OCI-LY7 (cell line): ENCODE data around the gene LCN6. TPM values are rescaled to one million over a fixed set of nuclear protein-coding genes. Genes with fewer than 3 reads are reported as not detected.

ENCODE experiments used
- BruUV-seq: library from RNA; stranded (reverse); fragments of 400-500 nt; replicated peaks from 2 replicates; lab custom pipeline; 2021; lab: Mats Ljungman, UMichigan
- CTCF ChIA-PET: fragments of 300-600 bp; sonication (Branson Sonifier 250); formaldehyde crosslinking; loops from one replicate; lab custom pipeline; 2022; ENCODE audit warnings: antibody characterized with exemption; ENCODE audit not compliant: unreplicated experiment; lab: Charles Lee
- POLR2A ChIA-PET: fragments of 300-600 bp; sonication (Branson Sonifier 250); formaldehyde crosslinking; loops from one replicate; lab custom pipeline; 2022; ENCODE audit warnings: antibody characterized with exemption; lab: Charles Lee
- DNase-seq: peaks from one replicate; pipeline ENCODE4 v3.0.0-alpha.2; 2015; ENCODE audit warnings: low spot score
- H2AFZ ChIP-seq: fragments of 200-600 bp; sonication (generic), shearing (Covaris generic); 2 replicates; pipeline ENCODE4 v1.6.1; 2014; ENCODE audit warnings: mild to moderate bottlenecking, antibody characterized with exemption, low read length, moderate library complexity
- H3K27ac ChIP-seq: fragments of 200-600 bp; sonication (generic); 2 replicates; pipeline ENCODE4 v1.5.1; 2014; ENCODE audit warnings: mixed run types, low read depth, mild to moderate bottlenecking, moderate library complexity, low read length, inconsistent platforms; ENCODE audit not compliant: poor library complexity, severe bottlenecking
- H3K36me3 ChIP-seq: fragments of 200-600 bp; sonication (generic); 2 replicates; pipeline ENCODE4 v1.6.1; 2014; ENCODE audit warnings: mild to moderate bottlenecking, antibody characterized with exemption, low read length, moderate library complexity, mixed read lengths; ENCODE audit not compliant: insufficient read depth
- H3K4me1 ChIP-seq: fragments of 200-600 bp; sonication (generic); 2 replicates; pipeline ENCODE4 v1.5.1; 2014; ENCODE audit warnings: mild to moderate bottlenecking, low read length; ENCODE audit not compliant: insufficient read depth, poor library complexity, severe bottlenecking
- H3K4me2 ChIP-seq: fragments of 200-600 bp; sonication (generic); 2 replicates; pipeline ENCODE4 v1.6.1; 2014; ENCODE audit warnings: mild to moderate bottlenecking, low read length
- H3K4me3 ChIP-seq: fragments of 200-600 bp; sonication (generic); 2 replicates; pipeline ENCODE4 v1.5.1; 2014; ENCODE audit warnings: mild to moderate bottlenecking, low read depth, low read length; ENCODE audit not compliant: poor library complexity, severe bottlenecking
- H3K79me2 ChIP-seq: fragments of 200-600 bp; sonication (generic); 2 replicates; pipeline ENCODE4 v1.6.1; 2016; ENCODE audit warnings: low read depth, mild to moderate bottlenecking, low read length, moderate library complexity, mixed read lengths; ENCODE audit not compliant: insufficient read depth
- H3K9me2 ChIP-seq: fragments of 200-600 bp; sonication (generic); 2 replicates; pipeline ENCODE4 v1.6.1; 2016; ENCODE audit warnings: mild to moderate bottlenecking, low read length, mixed read lengths; ENCODE audit not compliant: insufficient read depth
- H3K9me3 ChIP-seq: fragments of 200-600 bp; sonication (generic); 2 replicates; pipeline ENCODE4 v1.6.1; 2014; ENCODE audit warnings: mild to moderate bottlenecking, mixed run types, low read length, mixed read lengths
- H4K20me1 ChIP-seq: fragments of 200-600 bp; sonication (generic); 2 replicates; pipeline ENCODE4 v1.6.1; 2014; ENCODE audit warnings: mild to moderate bottlenecking, antibody characterized with exemption, low read length, moderate library complexity, mixed read lengths; ENCODE audit not compliant: insufficient read depth
- EZH2phosphoT487 ChIP-seq: fragments of 200-600 bp; sonication (generic); IDR thresholded peaks from 2 replicates; pipeline ENCODE4 v1.6.1; 2018; ENCODE audit warnings: low read depth, borderline replicate concordance, mild to moderate bottlenecking, mixed run types, antibody characterized with exemption, low read length, moderate library complexity, mixed read lengths
- intact Hi-C: fragments of 100-400 bp; cut with micrococcal nuclease; formaldehyde crosslinking; loops from one replicate; pipeline ENCODE4 v1.10.0; 2022; ENCODE audit not compliant: unreplicated experiment
- total RNA-seq, 2 experiments: library from RNA; depleted of rRNA in 1 of 2; stranded (reverse); fragments of >200 nt in 1 of 2; shearing (Covaris generic) in 1 of 2; gene quantifications; 2 replicates each; pipeline ENCODE4 v1.2.3, GENCODE V29; 2014 to 2022
- TF ChIP-seq, protein P1 (sequence below): fragments of 200-600 bp; sonication (generic); conservative IDR thresholded peaks from 2 replicates; pipeline ENCODE4 v1.5.1; 2014; ENCODE audit warnings: mild to moderate bottlenecking, antibody characterized with exemption, low read length, moderate library complexity, mixed read lengths

Gene LCN6
- total RNA-seq, 2 experiments from 2014 or later, result not detected

DNA sequence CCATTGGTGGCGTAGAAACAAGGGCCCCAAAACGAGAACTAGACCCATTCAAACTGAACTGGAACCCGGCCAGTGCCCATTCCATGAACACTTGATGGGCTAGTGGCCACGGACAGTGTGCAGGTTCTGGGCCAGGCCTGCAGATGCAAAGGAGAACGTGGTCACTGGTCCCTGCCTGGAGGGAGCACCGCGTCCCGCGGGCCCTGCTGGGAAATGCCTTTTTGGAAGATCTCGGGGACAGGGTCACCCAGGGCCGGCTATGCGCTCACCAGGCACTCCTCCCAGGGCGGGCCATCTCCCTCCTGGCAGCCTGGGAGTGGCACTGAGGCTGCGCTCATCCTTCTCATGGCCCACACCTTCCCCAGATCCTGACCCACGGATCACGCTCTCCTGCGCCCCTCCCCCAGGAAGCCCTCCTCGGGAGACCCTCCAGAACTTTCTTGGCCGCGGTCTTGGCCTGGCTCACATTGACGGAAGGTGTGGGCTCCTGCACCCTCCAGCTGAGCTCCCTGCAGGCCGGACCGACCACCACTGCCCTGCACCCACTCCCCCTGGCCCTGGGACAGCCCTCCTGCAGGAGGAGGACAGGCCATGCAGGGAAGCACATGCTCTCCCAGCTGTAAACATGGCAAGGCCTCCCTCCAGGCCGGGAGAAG, 38.7 kb downstream of the LCN6 start:
- ChIA-PET CTCF (no interaction called here), POLR2A (interaction anchor here (0.5 kb wide), 1 partner anchor 163 kb away, joined by 4 read pairs; no protein-coding TSS in a partner anchor)
- H3K36me3 ChIP-seq, result no peaks in the 10 kb centered on the region
- H3K4me2 ChIP-seq, result no peak overlapping the region
- DNase-seq, result no peak
- intact Hi-C loops, result no loop called here
- no peak overlapping the region for H3K27ac ChIP-seq
- H4K20me1 ChIP-seq, result no peaks in the 10 kb centered on the region
- H3K4me1 ChIP-seq, result peaks cover 9% of the 10 kb centered on the region
- no peaks in the 10 kb centered on the region for H3K9me2 ChIP-seq
- no peaks in the 10 kb centered on the region for H3K9me3 ChIP-seq
- no peak overlapping the region for H3K4me3 ChIP-seq
- no TSS peak for BruUV-seq
- TF ChIP-seq, protein P1, sequence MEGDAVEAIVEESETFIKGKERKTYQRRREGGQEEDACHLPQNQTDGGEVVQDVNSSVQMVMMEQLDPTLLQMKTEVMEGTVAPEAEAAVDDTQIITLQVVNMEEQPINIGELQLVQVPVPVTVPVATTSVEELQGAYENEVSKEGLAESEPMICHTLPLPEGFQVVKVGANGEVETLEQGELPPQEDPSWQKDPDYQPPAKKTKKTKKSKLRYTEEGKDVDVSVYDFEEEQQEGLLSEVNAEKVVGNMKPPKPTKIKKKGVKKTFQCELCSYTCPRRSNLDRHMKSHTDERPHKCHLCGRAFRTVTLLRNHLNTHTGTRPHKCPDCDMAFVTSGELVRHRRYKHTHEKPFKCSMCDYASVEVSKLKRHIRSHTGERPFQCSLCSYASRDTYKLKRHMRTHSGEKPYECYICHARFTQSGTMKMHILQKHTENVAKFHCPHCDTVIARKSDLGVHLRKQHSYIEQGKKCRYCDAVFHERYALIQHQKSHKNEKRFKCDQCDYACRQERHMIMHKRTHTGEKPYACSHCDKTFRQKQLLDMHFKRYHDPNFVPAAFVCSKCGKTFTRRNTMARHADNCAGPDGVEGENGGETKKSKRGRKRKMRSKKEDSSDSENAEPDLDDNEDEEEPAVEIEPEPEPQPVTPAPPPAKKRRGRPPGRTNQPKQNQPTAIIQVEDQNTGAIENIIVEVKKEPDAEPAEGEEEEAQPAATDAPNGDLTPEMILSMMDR, result no peak
- H3K79me2 ChIP-seq, result no peaks in the 10 kb centered on the region
- no peak overlapping the region for H2AFZ ChIP-seq

DNA sequence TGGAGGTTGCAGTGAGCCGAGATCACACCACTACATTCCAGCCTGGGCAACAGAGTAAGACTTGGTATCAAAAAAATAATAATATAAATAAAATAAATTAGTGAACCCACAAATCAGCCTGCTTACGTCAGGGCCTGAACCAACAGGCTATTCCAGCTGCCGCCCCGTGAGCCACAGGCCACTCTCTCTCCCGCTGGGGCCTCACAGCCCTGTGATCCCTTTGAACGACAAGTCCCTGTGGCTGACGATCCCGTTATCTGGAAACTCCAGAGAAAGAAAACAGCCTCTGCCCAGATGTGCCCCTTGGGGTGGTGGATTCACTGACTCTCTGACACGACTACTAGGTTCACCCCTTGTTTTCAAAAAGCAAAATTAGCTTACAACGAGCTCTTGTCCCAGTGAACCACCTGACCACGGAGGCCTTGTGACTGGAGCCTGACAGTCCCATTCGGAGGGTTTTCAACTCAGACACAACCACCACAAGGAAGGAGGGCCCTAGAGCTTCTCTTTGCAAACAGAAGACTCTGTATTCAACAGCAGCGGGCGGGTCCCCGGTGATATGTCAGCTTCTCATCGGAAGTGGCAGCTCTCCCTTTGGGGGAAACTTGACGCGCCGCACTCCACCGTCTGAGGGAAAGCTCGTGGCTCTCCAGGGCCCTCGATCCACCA, 40.3 kb downstream of the LCN6 start:
- H3K27ac ChIP-seq, result no peak overlapping the region
- H3K4me3 ChIP-seq, result no peak overlapping the region
- TF ChIP-seq, protein P1, result no peak
- no peak for TF ChIP-seq EZH2phosphoT487
- no peaks in the 10 kb centered on the region for H3K9me2 ChIP-seq
- no peaks in the 10 kb centered on the region for H3K79me2 ChIP-seq
- no peak for DNase-seq
- H2AFZ ChIP-seq, result no peak overlapping the region
- CTCF ChIA-PET, result no interaction called here
- H3K36me3 ChIP-seq, result no peaks in the 10 kb centered on the region
- intact Hi-C loops, result no loop called here
- POLR2A ChIA-PET, result no interaction called here
- no peak overlapping the region for H3K4me2 ChIP-seq
- BruUV-seq, result no TSS peak
- no peaks in the 10 kb centered on the region for H4K20me1 ChIP-seq
- no peaks in the 10 kb centered on the region for H3K9me3 ChIP-seq
- H3K4me1 ChIP-seq, result no peaks in the 10 kb centered on the region

DNA sequence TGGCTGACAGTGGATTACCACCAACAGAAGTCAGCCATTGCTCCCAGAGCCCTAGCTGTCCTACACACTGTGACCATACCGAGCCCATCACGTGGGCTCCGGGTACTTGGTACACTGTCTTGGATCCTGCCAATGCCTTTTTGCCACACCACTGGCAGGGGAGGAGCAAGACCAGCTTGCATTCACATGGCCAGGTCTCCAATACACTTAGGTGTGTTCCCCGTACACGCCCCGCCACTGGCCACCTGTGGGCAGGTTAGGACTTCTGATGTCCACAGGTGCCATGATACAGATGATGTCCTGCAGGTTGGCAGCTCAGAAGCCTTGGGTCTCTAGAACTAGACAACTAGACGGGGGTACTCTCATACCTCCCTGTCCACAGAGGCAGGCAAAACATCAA, 41.3 kb downstream of the LCN6 start:
- H4K20me1 ChIP-seq, result no peaks in the 10 kb centered on the region
- H3K79me2 ChIP-seq, result no peaks in the 10 kb centered on the region
- no peak overlapping the region for H2AFZ ChIP-seq
- H3K36me3 ChIP-seq, result no peaks in the 10 kb centered on the region
- BruUV-seq, result no TSS peak
- H3K4me1 ChIP-seq, result no peaks in the 10 kb centered on the region
- POLR2A ChIA-PET, result no interaction called here
- no peaks in the 10 kb centered on the region for H3K9me3 ChIP-seq
- intact Hi-C loops, result no loop called here
- H3K27ac ChIP-seq, result no peak overlapping the region
- CTCF ChIA-PET, result no interaction called here
- H3K4me2 ChIP-seq, result no peak overlapping the region
- TF ChIP-seq, protein P1, result no peak
- no peak for TF ChIP-seq EZH2phosphoT487
- H3K4me3 ChIP-seq, result no peak overlapping the region
- no peaks in the 10 kb centered on the region for H3K9me2 ChIP-seq
- no peak for DNase-seq
